Stimulated activated CD4-positive, alpha-beta T cell treated with anti-CD3 and anti-CD28 coated beads, Interleukin-1b, Interleukin-23, amount 100 ng/mL, for 24 hours (primary cell): Measurements from ENCODE around the gene PKP3.
A peak's percentile ranks its signal among the peaks of the same experiment; 100 is the strongest.

Source experiments
- DNase-seq, 4 experiments: peaks; one replicate each; pipeline ENCODE4 v3.0.0-alpha.2; 2020; ENCODE audit warnings: low read depth in 4 of 4, low spot score in 1 of 4

The PKP3 gene

GRCh38 chr11:444396-445144, 50.6 kb downstream of the PKP3 start:
- DNase-seq, result no peak

DNA sequence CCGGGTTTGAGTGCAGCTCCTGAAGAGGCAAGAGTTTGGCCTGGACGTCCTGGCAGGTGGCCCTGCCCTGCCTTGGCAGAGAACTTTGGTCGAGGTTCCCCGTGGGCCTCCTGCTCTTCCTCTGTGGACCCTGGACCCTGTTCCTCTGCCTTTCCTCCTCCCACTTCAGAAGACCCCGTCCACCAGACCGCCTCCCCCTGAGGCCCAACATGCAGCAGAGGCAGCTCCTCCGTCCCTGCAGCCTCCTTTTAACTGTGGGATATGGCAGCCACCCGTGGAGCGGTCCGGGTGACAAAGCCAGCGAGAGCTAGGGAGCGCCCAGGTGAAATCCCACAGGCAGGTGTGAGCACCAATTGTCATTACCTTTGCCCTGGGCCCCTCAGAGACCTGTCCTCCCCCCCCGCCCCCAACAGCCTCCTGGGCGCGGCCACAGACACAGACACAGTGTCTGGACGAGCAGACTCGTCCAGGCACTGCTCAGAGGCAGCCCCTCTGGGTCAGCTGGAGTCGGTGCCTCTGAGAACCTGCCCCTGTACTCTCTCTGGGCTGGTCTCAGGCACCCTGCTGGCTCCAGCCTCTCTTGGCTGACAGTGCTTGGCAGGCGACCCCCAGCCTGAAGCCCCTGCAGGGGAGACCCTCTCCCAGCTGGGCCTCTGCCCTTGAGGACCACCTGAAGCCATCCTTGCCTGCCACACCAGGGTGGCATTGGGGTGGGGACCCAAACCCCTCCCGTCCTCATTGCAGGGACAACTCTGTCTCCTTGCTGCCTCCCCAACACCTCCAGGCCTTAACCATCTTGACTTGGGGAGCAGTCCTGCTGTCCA, 52.0 kb downstream of the PKP3 start:
- DNase-seq, result no peak

GRCh38 chr11:446891-447290, 52.9 kb downstream of the PKP3 start:
- DNase-seq, result no peak

DNA sequence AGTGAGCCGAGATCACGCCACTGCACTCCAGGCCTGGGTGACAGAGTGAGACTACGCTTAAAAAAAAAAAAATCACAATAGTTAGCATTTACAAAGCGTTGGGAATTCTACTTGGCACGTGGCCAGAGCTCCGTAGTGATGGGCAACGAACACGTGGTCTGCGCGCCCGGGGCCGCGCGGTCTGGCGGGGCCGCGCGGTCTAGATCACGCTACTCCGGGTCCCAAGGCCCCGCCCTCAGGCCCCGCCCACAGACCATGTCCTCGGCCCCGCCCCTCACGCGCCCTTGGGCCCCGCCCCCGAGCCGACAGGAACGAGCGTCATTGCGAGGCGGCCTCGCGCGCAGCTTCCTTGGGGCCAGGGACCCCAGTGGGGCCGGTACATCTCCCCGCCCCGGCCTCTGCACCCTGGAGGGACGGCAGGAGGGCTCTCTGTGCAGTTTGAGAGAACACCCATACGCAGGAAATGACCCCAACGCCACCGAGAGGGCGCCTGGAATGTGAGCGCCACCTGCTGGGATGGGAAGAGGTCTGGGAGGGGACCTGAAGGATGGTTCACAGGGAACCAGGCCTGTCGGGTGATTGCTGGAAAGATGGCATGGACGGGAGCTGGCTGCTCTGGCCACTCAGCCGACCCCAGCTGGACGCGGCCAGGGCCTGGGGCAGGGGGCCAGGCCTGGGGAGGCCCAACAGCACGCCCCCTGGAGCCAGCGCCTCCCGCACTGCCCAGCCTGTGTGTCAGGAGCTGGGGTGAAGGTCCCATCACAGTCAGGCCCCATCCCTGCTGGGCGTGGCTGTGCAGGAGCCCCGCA, 54.1 kb downstream of the PKP3 start:
- DNase-seq, result peak; percentile 95 to 98 (median 98)

DNA sequence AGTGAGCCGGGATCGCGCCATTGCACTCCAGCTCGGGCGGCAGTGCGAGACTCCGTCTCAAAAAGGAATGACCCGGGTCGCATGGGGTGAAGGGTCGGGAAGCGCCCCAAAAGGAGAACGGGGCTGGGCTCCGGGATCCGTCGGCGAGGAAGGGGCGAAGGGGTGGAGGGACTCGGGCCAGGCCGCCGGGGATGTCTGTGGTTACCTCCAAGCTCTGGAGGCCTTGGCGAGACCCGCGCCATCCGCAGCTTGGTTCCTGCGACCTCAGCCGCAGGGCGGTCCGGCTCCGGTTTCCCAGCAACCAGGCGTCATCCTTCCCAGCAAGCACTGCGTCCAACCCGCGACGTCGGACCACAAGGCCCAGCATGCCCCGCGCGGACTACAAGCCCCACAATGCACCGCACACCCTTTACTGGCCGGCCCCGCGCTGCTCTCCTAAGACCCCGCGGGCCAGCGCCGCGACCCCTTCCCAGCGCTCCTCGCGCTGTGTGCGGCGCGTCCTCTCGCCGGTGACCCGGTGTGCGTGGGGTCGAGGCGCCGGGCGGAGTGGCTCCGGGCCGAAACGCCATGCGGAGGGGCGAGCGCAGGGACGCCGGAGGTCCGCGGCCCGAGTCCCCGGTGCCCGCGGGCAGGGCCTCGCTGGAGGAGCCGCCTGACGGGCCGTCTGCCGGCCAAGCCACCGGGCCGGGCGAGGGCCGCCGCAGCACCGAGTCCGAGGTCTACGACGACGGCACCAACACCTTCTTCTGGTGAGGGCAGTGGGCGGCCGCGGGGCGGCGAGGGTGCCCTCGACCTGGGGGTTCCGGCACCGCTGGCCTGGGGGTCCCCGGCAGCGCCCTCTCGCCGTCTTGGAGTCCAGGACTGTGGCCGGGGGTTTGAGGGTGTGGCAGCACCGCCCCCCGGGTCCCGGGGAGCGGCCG, 56.1 kb downstream of the PKP3 start, which contains the start of gene PTDSS2:
PTDSS2 (plus strand) TSS at position 391 of the 920 bp plus-strand sequence; CDS start at position 568, 177 bp downstream.
- DNase-seq, result peak; percentile 80 to 94 (median 88)

- peak in 2 of 4 experiments; percentile 46 to 61 for DNase-seq
Observed at GRCh38 chr11:450809-451451, 56.9 kb downstream of the PKP3 start.

DNA sequence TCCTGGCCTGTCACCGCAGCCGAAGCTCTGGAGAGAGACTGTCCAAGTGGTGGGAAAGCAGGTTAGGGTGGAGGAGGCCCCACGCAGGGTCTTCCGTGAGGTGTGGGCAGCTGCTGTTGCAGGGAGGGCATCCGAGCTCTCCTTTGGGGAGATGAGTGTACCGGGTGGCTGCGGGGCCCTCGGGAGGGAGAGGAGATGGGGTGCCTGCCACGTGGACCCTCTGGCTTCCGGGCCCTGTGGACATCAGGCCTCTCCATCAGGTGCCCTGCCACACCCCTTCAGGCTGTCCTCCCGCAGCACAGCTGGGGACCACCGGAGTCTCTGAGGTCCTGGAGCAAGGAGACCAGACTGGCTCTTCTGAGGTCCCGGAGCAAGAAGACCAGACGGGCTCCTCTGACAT, 57.7 kb downstream of the PKP3 start:
- DNase-seq, result no peak

DNA sequence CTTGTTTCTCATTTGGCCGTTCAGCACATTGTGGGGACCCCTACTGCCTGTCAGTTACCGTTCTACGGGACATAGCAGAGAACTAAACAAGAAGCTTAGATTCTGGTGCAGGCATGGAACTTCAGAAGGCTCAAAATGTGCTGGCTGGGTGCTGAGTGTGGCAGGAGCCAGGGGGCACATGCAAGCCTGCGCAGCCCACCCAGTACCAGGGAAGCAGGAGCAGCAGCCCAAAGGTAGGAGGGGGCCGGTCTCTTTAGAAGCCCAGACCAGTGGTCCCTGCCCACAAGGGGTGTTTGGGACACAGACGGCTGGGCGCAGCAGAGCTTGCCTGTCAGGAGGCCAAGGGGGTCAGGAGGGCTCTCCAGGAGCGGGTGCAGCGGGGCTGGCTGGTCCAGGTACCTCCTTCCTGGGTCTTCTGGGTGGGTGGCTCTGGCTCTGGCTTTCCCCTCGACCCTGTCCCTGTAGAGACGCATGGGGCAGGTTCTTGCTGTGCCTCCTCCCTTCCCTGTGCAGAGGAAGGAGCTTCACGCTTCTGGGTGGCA, 58.3 kb downstream of the PKP3 start:
- DNase-seq, result no peak

GRCh38 chr11:452916-453527, 59.0 kb downstream of the PKP3 start:
- DNase-seq, result no peak

- DNase-seq, result no peak
Observed at GRCh38 chr11:453564-453963, 59.6 kb downstream of the PKP3 start.

- no peak for DNase-seq
Observed at GRCh38 chr11:454043-454442, 60.0 kb downstream of the PKP3 start.
